Esophagus muscularis mucosa (tissue), 4 donors: ENCODE data around the gene VASH2. TPM values are rescaled to one million over a fixed set of nuclear protein-coding genes. Genes with fewer than 3 reads are reported as not detected.
A peak's percentile ranks its signal among the peaks of the same experiment; 100 is the strongest.

Source experiments
- DNase-seq: peaks from one replicate; pipeline ENCODE4 v3.0.0-alpha.2; 2017; ENCODE audit errors: extremely low spot score
- H3K27ac ChIP-seq, 4 donors: fragments of 200-600 bp; sonication (generic); replicated peaks in 1 of 4; 1 replicate in 3 of 4; 2 replicates in 1 of 4; pipeline ENCODE4 v1.5.1; 2016 to 2019; ENCODE audit warnings: mild to moderate bottlenecking in 1 of 4
- H3K27me3 ChIP-seq, 4 donors: fragments of 200-600 bp; sonication (generic); one replicate each; pipeline versions ENCODE4 v1.5.1 to v1.6.0; 2016 to 2019
- H3K36me3 ChIP-seq, 4 donors: fragments of 200-600 bp; sonication (generic); one replicate each; pipeline ENCODE4 v1.5.1; 2016 to 2019
- H3K4me1 ChIP-seq, 4 donors: fragments of 200-600 bp; sonication (generic); one replicate each; pipeline ENCODE4 v1.5.1; 2016 to 2019
- H3K4me3 ChIP-seq, 4 donors: fragments of 200-600 bp; sonication (generic); 1 replicate in 2 of 4; 2 replicates in 2 of 4; pipeline ENCODE4 v1.5.1; 2016 to 2019; ENCODE audit warnings: mild to moderate bottlenecking in 4 of 4, moderate library complexity in 1 of 4
- H3K9me3 ChIP-seq, 4 donors: fragments of 200-600 bp; sonication (generic); 1 replicate in 3 of 4; 2 replicates in 1 of 4; pipeline ENCODE4 v1.5.1; 2016 to 2019
- CTCF ChIP-seq, 3 experiments: fragments of 200-600 bp in 2 of 3; fragments of 450-650 bp in 1 of 3; sonication (generic) in 2 of 3; IDR thresholded peaks; one replicate each; pipeline ENCODE4 v1.5.1; 2017 to 2019; ENCODE audit warnings: antibody characterized with exemption in 3 of 3, mild to moderate bottlenecking in 2 of 3, moderate library complexity in 1 of 3
- EP300 ChIP-seq: sonication (generic); formaldehyde crosslinking; IDR thresholded peaks from one replicate; pipeline ENCODE4 v1.6.1; 2017; ENCODE audit warnings: antibody characterized with exemption
- POLR2A ChIP-seq: fragments of 450-650 bp; IDR thresholded peaks from one replicate; pipeline ENCODE4 v1.6.1; 2017; ENCODE audit warnings: antibody characterized with exemption, moderate library complexity, mild to moderate bottlenecking, low read depth
- POLR2AphosphoS5 ChIP-seq, 2 donors: sonication (generic); formaldehyde crosslinking; IDR thresholded peaks; one replicate each; pipeline ENCODE4 v1.6.1; 2017; ENCODE audit warnings: antibody characterized with exemption in 2 of 2
- WGBS: methylation state at CpG from one replicate; pipeline ENCODE4 v1.1.5; 2018; 5-methylcytosine and 5-hydroxymethylcytosine counted together
- intact Hi-C: fragments of 100-400 bp; cut with DNase I; formaldehyde crosslinking; loops from one replicate; pipeline ENCODE4 v1.15.1; 2023
- total RNA-seq, 4 donors: library from RNA; depleted of rRNA; stranded (reverse); fragments of >200 nt; gene quantifications; one replicate each; pipeline versions ENCODE4 v1.1.0 to v1.2.1, GENCODE V29; 2016

The VASH2 gene
- total RNA-seq, 4 donors from 2014 or later = 1.9 to 8.3 (median 2.6) TPM

GRCh38 chr1:212915245-212916091, 34.9 kb upstream of the VASH2 start:
- no peak overlapping the region for H3K27ac ChIP-seq
- H3K36me3 ChIP-seq = no peaks in the 10 kb centered on the region
- WGBS = 71% methylated on average over 12 of the region's 13 CpGs
- no peaks in the 10 kb centered on the region for H3K9me3 ChIP-seq
- intact Hi-C loops = no loop called here
- H3K4me3 ChIP-seq = no peak overlapping the region
- TF ChIP-seq POLR2A (no peak), CTCF (IDR thresholded peaks at IDR 0.05) (peak in 1 of 3 experiments; percentile 28)
- DNase-seq = no peak
- H3K27me3 ChIP-seq = peaks cover 0 to 3% (median 0%) of the 10 kb centered on the region in 4 donors
- H3K4me1 ChIP-seq = peaks cover 0 to 13% (median 12%) of the 10 kb centered on the region in 4 donors

GRCh38 chr1:212916481-212917133, 33.7 kb upstream of the VASH2 start:
- H3K36me3 ChIP-seq = no peaks in the 10 kb centered on the region
- H3K4me3 ChIP-seq = peak overlapping the region in 1 of 4 donors; percentile 13
- peaks cover 0 to 3% (median 0%) of the 10 kb centered on the region in 4 donors for H3K27me3 ChIP-seq
- peaks cover 0 to 13% (median 12%) of the 10 kb centered on the region in 4 donors for H3K4me1 ChIP-seq
- no peak for TF ChIP-seq POLR2A
- no peak for TF ChIP-seq EP300
- TF ChIP-seq POLR2AphosphoS5 (IDR thresholded peaks at IDR 0.05) = no peak
- no peak for TF ChIP-seq CTCF (IDR thresholded peaks at IDR 0.05)
- 21% methylated on average over 16 of the region's 23 CpGs for WGBS
- DNase-seq = no peak
- intact Hi-C loops = no loop called here
- H3K9me3 ChIP-seq = no peaks in the 10 kb centered on the region
- no peak overlapping the region for H3K27ac ChIP-seq

- whole genome bisulfite sequencing = 80% methylated on average over 9 of the region's 9 CpGs
- H3K4me1 ChIP-seq = peaks cover 0 to 13% (median 12%) of the 10 kb centered on the region in 4 donors
- no peak overlapping the region for H3K27ac ChIP-seq
- no peaks in the 10 kb centered on the region for H3K36me3 ChIP-seq
- peaks cover 0 to 3% (median 0%) of the 10 kb centered on the region in 4 donors for H3K27me3 ChIP-seq
- no peak for TF ChIP-seq CTCF (IDR thresholded peaks at IDR 0.05)
- TF ChIP-seq EP300 = no peak
- TF ChIP-seq POLR2AphosphoS5 (IDR thresholded peaks at IDR 0.05) = no peak
- TF ChIP-seq POLR2A = no peak
- H3K4me3 ChIP-seq = no peak overlapping the region
- no peaks in the 10 kb centered on the region for H3K9me3 ChIP-seq
- intact Hi-C loops = no loop called here
- no peak for DNase-seq
These were observed 33.2 kb upstream of the VASH2 start for GRCh38 chr1:212917134-212917485.

- Histone ChIP-seq H3K27me3 (peaks cover 0 to 3% (median 0%) of the 10 kb centered on the region in 4 donors), H3K36me3 (no peaks in the 10 kb centered on the region), H3K4me1 (peaks cover 0 to 13% (median 12%) of the 10 kb centered on the region in 4 donors), H3K4me3 (no peak overlapping the region), H3K9me3 (no peaks in the 10 kb centered on the region), H3K27ac (no peak overlapping the region)
- no peak for DNase-seq
- 77% methylated on average over 5 of the region's 5 CpGs for WGBS
- TF ChIP-seq EP300 (no peak), POLR2AphosphoS5 (IDR thresholded peaks at IDR 0.05) (no peak), CTCF (IDR thresholded peaks at IDR 0.05) (no peak), POLR2A (no peak)
- intact Hi-C loops = no loop called here
These were observed 32.5 kb upstream of the VASH2 start for GRCh38 chr1:212917858-212918257.
